ENCODE data around the gene FAM20C. TPM values are rescaled to one million over a fixed set of nuclear protein-coding genes. Genes with fewer than 3 reads are reported as not detected.
A peak's percentile ranks its signal among the peaks of the same experiment; 100 is the strongest.

The FAM20C gene
- total and polyA plus RNA-seq, 4 donors = 17.3 to 86.9 (median 45.9) TPM

DNA sequence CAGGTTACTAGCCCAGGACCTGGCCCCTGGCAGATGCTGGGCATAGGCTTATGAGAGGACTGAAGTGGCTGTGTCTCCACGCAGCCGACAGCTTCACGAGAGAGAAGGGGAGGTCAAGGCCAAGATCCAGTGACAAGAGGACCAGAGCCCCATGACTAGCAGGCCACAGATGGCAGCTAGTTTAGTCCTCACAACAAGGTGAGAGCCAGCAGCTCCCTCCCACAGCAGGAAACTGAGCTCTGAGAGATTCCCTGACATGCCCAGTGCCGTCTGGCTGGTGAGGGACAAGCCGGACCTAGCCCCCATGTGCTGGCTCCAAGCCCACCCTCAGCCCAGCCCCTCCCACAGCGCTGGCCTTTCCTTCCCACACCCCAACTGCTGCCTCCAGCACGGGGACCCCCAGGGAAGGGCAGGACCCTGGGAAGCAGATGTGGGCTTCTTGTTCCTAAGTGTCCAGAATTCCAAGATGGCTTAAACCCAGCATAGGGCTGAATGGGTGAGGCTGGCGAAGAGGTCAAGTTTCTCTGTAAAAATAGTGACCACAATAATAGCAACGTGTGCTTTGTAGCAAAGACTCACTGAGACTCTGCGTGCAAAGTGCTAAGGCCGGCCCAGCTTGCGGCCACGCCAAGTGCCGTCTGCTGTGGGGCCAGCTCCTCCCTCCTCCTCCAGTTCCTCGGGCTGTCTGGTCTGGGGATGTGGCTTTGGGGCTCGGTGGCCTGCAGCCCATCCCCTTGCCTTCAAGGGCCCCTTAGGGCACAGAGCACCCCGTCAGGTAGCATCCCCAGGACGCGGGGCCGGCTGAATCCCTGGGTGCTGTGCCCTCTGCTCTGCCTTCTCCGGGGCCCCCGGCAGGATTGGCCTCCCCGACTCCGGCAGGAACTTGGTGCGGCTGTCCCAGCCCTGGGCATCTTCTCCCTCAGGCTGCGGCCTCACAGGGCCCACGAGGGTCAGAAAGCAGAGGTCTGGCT is 7.8 kb upstream of the FAM20C start:
- Histone ChIP-seq H3K27ac (ENCODE audit: low read depth in 1 of 2, low read length in 1 of 2) (no peak overlapping the region), H3K9ac (ENCODE audit: insufficient read depth in 1 of 2, low read length in 2 of 2) (no peak overlapping the region), H3K9me3 (ENCODE audit: control insufficient read depth in 4 of 4, insufficient read depth in 3 of 4, low read length in 3 of 4) (peaks cover 0 to 2% (median 0%) of the 10 kb centered on the region in 4 donors), H3K4me1 (ENCODE audit: control insufficient read depth in 5 of 5, insufficient read depth in 5 of 5, low read length in 5 of 5) (peaks cover 0 to 17% (median 0%) of the 10 kb centered on the region in 5 donors), H3K27me3 (ENCODE audit: control insufficient read depth in 3 of 3, insufficient read depth in 3 of 3, low read length in 2 of 3) (peaks cover 0 to 6% (median 0%) of the 10 kb centered on the region in 3 donors), H3K36me3 (ENCODE audit: control insufficient read depth in 4 of 4, insufficient read depth in 4 of 4, low read length in 4 of 4) (peaks cover 0 to 3% (median 0%) of the 10 kb centered on the region in 4 donors), H3K4me3 (no peak overlapping the region)
- TF ChIP-seq, protein P1, sequence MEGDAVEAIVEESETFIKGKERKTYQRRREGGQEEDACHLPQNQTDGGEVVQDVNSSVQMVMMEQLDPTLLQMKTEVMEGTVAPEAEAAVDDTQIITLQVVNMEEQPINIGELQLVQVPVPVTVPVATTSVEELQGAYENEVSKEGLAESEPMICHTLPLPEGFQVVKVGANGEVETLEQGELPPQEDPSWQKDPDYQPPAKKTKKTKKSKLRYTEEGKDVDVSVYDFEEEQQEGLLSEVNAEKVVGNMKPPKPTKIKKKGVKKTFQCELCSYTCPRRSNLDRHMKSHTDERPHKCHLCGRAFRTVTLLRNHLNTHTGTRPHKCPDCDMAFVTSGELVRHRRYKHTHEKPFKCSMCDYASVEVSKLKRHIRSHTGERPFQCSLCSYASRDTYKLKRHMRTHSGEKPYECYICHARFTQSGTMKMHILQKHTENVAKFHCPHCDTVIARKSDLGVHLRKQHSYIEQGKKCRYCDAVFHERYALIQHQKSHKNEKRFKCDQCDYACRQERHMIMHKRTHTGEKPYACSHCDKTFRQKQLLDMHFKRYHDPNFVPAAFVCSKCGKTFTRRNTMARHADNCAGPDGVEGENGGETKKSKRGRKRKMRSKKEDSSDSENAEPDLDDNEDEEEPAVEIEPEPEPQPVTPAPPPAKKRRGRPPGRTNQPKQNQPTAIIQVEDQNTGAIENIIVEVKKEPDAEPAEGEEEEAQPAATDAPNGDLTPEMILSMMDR (IDR thresholded peaks at IDR 0.05; ENCODE audit: control extremely low read depth, extremely low read depth) = no peak
- 71 to 89% methylated on average over 27 of the region's 27 CpGs for WGBS, 2 donors
- ATAC-seq (ENCODE audit: insufficient read depth, low FRiP score) = no peak
- peak in 1 of 3 donors; percentile 21 for DNase-seq

DNA sequence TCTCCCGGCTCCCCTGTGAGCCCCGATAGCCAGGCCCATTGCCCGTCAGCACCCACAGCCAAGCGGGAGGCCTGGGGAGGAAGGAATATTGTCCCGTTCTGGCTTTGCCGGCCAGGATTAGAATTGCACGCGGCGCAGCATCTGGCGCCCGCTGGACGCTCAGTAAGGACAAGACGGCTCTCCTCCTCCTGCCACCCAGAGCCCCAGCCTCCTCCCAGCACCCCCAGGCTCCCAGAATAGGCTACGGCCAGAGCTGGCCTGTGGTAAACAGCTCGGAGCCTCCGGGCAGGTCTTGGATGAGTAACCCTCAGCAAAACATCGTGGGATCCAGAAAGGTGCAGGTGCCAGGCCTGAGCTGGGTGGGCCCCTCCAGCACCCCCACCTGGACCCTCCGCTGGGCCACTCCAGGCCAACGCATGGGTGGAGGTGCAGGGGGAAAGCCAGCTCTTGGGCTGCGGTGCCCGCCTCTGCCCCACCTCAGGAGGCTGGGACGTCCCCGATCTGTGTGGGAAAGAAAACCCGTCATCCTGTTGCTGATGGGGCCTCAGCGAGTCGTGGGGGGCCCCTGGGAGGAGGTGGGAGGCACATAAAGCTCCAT is 5.8 kb upstream of the FAM20C start:
- Histone ChIP-seq H3K9ac (ENCODE audit: insufficient read depth in 1 of 2, low read length in 2 of 2) (no peak overlapping the region), H3K9me3 (ENCODE audit: control insufficient read depth in 4 of 4, insufficient read depth in 3 of 4, low read length in 3 of 4) (peaks cover 0 to 2% (median 0%) of the 10 kb centered on the region in 4 donors), H3K27ac (ENCODE audit: low read depth in 1 of 2, low read length in 1 of 2) (no peak overlapping the region), H3K4me1 (ENCODE audit: control insufficient read depth in 5 of 5, insufficient read depth in 5 of 5, low read length in 5 of 5) (peaks cover 0 to 26% (median 6%) of the 10 kb centered on the region in 5 donors), H3K4me3 (no peak overlapping the region), H3K27me3 (ENCODE audit: control insufficient read depth in 3 of 3, insufficient read depth in 3 of 3, low read length in 2 of 3) (peaks cover 0 to 12% (median 0%) of the 10 kb centered on the region in 3 donors), H3K36me3 (ENCODE audit: control insufficient read depth in 4 of 4, insufficient read depth in 4 of 4, low read length in 4 of 4) (peaks cover 0 to 7% (median 0%) of the 10 kb centered on the region in 4 donors)
- ATAC-seq (ENCODE audit: insufficient read depth, low FRiP score) = no peak
- TF ChIP-seq, protein P1 (IDR thresholded peaks at IDR 0.05; ENCODE audit: control extremely low read depth, extremely low read depth) = no peak
- 87 to 88% methylated on average over 25 to 26 of the region's 26 CpGs for WGBS, 2 donors
- no peak for DNase-seq

DNA sequence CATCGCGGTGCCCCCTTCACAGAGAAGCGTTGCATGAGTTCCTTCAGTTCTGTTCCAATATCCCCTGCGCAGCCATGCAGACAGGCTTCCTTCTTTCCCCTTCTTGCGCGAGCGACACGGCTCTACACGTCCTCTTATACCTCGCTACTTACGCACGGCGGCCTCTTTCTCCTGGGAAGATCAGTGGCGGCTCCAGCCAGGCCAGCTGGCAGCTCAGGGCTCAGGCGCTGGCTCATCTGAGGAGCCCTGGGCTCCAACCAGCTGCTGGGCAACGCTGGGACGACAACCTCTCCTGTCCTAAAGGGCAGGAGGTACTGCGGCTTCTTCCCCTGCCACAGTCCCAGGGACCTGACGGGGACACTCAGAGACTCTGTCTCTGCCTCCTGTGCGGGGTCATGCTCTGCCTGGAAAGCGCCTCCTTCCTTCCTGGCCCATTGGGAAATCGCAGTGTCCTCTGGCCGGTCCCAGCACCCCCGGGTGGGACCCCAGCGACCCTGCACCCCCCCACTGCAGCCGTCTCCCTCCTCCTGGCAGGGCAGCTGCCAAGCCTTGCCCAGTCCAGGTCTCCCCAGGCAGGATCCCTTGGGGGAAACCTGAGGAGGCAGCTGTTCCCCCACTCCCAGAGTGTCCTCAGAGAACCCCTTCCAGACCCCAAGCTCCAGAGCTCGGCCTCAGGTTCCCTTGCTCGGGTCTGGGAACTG is 5.0 kb upstream of the FAM20C start:
- H3K4me3 ChIP-seq = no peak overlapping the region
- no peak overlapping the region for H3K27ac ChIP-seq (ENCODE audit: low read depth in 1 of 2, low read length in 1 of 2)
- ATAC-seq (ENCODE audit: insufficient read depth, low FRiP score) (no peak), DNase-seq (no peak)
- peaks cover 0 to 27% (median 7%) of the 10 kb centered on the region in 5 donors for H3K4me1 ChIP-seq (ENCODE audit: control insufficient read depth in 5 of 5, insufficient read depth in 5 of 5, low read length in 5 of 5)
- TF ChIP-seq, protein P1 (IDR thresholded peaks at IDR 0.05; ENCODE audit: control extremely low read depth, extremely low read depth) = no peak
- peaks cover 0 to 2% (median 0%) of the 10 kb centered on the region in 4 donors for H3K9me3 ChIP-seq (ENCODE audit: control insufficient read depth in 4 of 4, insufficient read depth in 3 of 4, low read length in 3 of 4)
- peaks cover 0 to 7% (median 0%) of the 10 kb centered on the region in 4 donors for H3K36me3 ChIP-seq (ENCODE audit: control insufficient read depth in 4 of 4, insufficient read depth in 4 of 4, low read length in 4 of 4)
- no peak overlapping the region for H3K9ac ChIP-seq (ENCODE audit: insufficient read depth in 1 of 2, low read length in 2 of 2)
- 81 to 84% methylated on average over 27 to 28 of the region's 28 CpGs for WGBS, 2 donors
- H3K27me3 ChIP-seq (ENCODE audit: control insufficient read depth in 3 of 3, insufficient read depth in 3 of 3, low read length in 2 of 3) = peaks cover 0 to 13% (median 0%) of the 10 kb centered on the region in 3 donors
